Activated CD4-positive, alpha-beta T cell treated with anti-CD3 and anti-CD28 coated beads, Interleukin-2, amount 50 U/mL, for 1 hour (primary cell): ENCODE measurements around the gene COL6A1.

ENCODE experiments used
- DNase-seq: peaks from one replicate; pipeline ENCODE4 v3.0.0-alpha.2; 2020

COL6A1 gene

DNA sequence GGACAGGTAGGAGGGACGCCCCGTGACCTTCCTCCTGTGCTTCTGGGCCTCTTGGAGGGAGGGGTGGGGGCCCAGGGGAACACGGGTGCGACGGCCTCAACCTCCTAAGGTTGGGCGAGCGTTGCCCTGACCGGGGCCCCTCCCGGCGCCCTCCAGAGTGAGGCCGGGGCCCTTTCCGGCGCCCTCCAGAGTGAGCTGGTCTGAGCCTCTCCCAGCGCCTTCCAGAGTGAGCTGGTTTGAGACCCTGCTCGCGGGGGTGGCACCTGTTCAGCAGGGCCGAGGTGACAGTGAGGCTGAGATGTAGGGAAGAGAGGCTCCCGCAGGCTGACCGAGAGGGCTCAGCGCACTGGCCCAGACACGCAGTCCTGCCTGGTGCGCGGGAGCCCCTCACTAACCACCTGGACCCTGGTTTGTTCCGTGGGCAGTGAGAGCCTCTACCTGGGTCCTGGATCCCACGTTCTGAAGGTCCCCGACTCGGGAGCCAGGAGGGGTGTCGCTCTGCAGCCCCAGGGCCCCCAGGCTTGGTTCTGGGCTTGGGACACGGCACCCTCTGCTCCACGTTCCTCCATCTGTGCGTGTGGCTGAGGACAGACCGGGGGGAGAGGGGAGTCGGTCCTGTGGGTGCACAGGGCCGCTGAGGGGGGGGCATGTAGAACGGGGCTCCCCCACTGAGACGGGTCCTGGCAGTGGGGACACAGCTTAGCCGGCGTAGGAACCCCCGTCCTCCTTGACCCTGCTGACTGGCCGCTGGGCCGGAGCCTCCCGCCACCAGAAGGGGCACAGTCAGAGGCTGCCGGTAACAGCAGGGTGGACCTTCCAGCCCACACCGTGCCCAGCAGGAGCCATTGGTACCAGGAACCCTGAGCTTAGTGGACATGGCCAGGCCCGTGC is 1.4 kb downstream of the COL6A1 start:
- no peak for DNase-seq

DNA sequence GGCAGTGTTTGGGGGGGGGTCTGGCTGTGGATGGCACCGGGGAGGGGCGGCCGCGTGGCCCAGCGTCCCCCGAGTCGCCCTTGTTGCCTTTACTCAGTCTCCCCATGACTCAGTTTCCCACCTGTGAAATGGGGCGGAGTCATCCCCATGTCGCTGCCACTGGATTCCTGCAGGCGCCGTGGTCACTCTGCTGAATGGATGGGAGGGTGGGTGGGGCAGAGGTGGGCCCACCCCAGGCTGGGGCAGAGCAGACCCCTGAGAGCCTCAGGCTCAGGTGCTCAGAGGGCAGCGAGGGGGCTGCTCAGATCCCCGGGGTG is 2.0 kb downstream of the COL6A1 start:
- DNase-seq, result no peak

DNA sequence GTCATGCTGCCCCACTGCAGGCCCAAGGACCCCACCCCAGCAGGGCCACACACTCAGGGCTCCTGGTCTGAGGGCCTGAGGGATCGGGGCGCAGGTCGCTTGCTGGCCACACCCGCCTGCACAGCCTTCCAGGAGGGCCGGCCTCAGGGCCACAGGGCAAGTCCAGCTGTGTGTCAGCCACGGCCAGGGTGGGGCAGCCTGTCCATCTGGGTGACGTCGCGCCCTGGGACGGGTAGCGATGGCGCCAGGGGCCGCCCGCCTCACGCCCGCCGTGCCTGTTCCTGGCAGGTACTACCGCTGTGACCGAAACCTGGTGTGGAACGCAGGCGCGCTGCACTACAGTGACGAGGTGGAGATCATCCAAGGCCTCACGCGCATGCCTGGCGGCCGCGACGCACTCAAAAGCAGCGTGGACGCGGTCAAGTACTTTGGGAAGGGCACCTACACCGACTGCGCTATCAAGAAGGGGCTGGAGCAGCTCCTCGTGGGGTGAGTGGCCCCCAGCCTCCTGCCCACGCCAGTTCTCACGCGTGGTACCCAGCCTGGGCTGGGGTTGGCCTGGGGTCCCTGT is 2.5 kb downstream of the COL6A1 start:
- no peak for DNase-seq

DNA sequence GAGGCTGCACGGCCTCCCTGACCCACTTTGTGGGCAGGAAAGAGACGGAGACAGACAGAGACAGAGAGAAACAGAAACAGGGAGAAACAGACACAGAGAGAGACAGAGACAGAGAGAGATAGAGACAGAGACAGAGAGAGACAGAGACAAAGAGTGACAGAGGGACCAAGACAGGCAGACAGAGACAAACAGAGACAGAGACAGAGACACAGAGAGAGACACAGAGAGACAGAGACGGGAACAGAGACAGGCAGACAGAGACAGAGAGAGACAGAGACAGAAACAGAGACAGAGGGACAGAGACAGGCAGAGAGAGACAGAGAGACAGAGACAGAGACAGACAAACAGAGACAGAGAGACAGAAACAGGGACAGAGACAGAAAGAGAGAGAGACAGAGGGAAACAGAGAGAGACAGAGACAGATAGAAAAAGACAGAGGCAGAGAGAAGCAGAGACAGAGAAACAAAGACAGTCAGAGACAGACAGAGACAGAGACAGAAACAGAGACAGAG is 3.1 kb downstream of the COL6A1 start:
- no peak for DNase-seq

DNA sequence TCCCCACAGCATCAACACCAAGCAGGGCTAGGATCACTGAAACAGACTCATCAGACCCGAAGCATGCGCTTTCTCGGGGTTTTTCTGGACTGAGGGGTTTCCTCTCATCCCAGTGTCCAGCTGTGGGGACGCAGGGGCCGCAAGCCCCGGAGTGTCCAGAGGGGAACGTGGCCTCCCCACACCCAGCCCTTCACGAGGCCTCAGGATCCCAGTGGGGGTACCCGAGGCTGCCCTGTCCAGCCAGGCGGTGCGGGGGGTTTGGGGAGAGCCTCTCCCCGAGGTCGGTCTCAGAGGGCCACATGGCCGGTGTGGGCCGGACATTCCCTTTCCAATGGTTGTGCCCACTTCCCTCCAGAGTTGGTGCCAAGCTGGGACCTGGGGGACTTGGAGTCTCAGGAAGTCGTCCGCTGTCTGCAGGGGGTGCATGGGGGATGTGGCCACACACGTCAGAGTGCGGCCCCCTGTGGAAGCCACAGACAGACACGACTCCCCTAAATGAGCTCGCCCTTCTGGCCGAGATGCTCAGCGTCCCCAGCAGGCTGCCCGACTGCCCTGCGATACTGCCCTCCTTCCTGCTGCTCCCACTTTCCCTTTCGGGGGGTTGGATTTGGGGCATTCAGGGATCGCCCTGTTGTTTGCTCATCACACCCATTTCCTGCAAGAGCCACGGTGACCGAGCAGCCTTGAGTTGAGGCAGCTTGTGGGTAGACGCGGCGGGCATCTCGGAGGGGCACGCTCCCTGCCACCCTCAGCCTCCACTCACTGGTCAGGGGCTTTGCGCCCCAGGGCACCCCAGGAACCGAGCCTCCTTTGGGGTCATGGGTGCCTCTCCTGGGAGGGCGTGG is 4.1 kb downstream of the COL6A1 start:
- no peak for DNase-seq

DNA sequence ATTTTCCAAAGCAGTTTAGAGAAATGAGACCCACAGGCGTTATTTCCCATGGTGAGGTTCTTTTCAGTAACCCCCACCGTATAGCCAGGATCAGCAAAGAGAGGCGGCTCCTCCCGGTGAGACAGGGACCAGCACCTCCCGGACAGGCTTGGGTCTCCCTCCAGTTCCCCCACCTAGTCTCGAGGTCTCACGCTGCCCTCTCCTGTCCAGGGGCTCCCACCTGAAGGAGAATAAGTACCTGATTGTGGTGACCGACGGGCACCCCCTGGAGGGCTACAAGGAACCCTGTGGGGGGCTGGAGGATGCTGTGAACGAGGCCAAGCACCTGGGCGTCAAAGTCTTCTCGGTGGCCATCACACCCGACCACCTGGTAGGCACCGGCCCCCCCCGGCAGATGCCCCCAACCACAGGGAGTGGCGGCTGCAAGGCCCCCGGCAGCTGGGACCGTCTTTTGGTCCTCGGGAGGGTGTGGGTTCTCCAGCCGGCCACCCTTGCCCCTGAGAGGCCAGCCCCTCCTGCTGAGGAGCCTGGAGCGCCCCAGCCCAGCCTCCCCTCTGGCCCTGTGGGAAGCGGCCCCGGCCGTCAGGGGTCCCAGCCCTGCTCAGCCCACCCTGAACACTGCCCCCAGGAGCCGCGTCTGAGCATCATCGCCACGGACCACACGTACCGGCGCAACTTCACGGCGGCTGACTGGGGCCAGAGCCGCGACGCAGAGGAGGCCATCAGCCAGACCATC is 4.9 kb downstream of the COL6A1 start:
- DNase-seq, result no peak

DNA sequence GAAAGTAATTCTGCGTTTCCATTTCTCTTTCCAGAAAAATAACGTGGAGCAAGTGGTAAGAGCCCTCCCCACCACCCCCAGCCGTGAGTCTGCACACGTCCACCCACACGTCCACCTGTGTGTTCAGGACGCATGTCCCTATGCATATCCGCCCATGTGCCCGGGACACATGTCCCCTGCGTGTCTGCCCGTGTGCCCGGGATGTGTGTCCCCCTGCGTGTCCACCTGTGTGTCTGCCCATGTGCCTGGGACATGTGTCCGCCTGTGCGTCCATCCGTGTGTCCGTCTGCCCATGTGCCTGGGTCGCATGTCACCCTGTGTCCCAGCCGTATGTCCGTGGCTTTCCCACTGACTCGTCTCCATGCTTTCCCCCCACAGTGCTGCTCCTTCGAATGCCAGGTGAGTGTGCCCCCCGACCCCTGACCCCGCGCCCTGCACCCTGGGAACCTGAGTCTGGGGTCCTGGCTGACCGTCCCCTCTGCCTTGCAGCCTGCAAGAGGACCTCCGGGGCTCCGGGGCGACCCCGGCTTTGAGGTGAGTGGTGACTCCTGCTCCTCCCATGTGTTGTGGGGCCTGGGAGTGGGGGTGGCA is 5.6 kb downstream of the COL6A1 start:
- DNase-seq, result no peak

DNA sequence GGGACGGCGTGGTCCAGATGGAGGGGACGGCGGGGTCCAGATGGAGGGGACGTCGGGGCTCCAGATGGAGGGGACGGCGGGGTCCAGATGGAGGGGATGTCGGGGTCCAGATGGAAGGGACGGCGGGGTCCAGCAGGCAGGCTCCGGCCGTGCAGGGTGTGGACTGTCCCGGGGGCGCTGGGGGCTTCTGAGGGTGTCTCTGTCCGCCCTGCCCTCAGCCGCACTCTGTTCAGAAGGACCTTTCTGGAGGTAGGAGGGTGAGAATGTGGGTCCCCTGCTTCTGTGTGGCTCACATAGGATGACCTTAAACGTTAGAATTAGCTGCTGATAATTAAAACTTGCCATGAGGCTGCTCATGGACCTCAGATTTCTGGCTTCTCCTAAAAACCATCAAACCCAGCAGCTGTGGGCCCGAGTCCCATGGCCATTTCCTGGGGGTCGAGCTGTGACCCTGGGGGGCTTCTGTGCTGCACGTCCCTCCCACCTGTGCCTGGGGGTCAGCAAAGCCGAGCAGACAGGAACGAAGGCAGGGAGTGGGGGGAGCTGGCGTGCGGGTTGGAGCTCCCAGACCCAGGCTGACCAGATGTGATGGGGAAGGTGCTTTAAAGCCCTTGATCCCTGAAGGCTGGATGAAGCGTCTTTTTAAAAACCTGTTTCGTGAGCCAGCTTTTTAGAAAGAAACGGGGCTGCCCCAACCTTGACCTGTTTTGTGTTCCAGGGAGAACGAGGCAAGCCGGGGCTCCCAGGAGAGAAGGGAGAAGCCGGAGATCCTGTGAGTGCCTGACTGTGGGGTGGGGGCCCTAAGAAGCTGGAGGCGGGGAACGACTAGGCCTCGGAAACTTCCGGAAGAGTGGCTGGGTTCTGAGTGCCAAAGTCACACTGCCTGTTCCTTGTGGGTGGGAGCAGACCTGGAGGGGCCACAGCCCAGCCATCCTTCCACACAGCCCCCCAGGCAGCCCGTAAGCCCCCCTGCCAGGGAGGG is 7.1 kb downstream of the COL6A1 start:
- no peak for DNase-seq

DNA sequence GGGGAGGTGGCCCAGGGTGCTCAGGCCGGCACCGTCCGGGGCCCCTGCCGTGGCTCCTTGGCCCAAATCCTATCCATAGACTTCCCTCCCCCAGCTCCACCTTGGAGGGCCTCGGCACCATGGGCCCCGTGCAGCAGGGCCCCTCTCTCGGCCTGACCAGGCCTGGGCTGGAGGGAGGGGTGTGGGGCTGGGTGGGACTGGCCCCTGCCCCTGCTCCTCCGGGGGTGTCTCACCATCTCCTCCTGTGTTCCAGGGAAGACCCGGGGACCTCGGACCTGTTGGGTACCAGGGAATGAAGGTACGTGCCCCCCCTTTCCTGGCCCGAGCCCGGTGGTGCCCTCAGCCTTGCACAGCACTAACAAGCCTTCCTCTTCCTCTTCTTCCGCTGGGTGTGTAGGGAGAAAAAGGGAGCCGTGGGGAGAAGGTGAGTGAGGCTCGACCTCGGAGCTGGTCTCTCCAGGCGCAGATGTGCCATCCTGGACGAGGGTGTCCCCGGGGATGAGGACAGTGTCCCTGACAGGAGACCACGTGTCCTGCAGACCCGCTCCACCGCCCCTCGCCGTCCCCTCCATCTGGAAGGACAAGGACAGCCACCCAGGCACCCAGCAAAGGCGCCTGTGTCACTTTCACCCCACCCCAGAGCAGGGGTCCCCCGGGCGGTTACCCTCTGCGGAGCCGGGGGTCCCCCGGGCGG is 7.9 kb downstream of the COL6A1 start:
- DNase-seq, result no peak

DNA sequence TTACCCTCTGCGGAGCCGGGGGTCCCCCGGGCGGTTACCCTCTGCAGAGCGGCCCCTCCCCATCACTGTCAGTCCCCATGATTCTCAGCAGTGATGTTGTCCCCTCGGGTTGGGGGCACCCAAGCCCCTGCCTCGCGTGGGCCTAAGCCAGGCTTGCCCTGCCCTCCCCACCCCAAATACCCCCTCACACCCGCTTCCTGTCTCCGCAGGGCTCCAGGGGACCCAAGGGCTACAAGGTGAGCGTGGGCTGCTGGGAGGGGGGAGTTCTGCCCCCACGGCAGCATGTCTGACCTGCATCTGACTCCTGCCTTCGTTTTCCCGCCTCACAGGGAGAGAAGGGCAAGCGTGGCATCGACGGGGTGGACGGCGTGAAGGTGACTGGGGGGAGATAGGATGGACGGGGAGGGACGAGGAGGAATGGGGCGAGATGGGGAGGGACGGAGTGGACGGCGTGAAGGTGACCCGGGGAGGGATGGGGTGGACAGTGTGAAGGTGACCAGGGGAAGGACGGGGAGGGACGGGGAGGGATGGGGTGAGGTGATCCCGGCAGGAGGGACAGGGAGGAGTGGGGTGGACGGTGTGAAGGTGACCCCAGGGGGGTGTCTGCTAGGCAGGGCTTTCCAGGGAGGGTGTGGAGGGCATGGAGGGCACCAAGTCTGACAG is 8.6 kb downstream of the COL6A1 start:
- no peak for DNase-seq

DNA sequence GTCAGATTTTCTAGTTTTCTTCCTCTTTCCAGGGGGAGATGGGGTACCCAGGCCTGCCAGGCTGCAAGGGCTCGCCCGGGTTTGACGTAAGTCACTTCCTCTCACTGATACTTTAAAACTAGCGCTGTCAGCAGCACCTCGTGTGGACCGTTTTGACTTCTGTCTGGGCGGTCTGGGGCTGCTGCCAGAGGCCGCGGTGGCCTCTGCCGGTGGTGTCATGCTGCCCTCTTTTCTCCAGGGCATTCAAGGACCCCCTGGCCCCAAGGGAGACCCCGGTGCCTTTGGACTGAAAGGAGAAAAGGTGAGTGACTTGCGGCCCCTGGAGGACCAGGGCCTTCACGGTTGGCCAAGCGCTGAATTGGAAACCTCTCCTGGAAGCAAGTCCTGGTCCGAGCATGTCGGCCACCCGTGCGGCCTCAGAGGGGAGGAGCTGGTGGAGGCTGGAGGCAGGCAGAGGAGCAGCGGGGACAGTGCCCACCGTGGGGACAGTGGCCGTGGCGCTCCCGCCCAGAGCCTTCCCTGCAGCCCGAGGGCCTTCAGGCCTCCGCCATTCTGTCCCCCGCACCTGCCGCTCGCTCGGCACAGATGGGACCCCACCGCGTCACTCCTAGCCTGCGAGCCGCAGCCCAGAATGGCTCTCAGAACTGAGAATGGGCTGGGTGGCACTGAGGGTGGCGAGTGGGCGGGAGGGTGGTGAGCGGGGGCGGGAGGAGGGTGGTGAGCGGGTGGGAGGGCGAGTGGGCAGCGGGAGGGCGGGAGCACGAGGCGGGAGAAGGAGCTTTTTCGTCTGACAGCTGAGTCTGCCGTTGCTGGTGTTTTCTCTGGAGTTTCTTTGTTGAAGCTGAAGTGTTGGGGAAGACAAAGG is 9.4 kb downstream of the COL6A1 start:
- no peak for DNase-seq

DNA sequence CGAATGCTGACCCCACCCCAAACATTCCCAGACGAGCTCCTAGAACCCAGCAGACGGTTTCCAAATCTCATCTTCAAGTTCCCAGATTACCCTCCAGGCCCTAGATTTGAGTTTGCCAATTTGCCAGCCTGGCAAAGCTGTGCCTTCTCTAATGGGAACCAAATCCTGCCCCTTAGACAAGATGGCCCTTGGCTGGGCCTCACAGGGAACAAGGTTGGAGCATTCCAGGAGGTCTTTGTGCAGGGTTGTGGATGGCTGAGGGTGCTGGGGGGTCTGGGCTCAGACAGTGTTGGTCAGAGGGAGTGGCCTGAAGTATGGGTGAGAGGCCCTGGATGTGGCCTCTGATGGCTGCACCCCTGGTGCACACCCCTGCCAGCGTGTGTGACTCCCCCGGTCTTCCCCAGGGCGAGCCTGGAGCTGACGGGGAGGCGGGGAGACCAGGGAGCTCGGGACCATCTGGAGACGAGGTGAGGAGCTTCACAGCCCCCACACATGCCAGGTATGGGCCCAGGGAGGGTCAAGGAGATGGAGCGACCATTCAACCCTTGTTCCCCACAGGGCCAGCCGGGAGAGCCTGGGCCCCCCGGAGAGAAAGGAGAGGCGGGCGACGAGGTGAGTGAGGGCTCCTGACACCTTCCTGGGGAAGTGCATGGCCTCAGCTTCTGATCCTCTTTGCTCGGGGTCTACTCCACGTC is 10.2 kb downstream of the COL6A1 start:
- no peak for DNase-seq

DNA sequence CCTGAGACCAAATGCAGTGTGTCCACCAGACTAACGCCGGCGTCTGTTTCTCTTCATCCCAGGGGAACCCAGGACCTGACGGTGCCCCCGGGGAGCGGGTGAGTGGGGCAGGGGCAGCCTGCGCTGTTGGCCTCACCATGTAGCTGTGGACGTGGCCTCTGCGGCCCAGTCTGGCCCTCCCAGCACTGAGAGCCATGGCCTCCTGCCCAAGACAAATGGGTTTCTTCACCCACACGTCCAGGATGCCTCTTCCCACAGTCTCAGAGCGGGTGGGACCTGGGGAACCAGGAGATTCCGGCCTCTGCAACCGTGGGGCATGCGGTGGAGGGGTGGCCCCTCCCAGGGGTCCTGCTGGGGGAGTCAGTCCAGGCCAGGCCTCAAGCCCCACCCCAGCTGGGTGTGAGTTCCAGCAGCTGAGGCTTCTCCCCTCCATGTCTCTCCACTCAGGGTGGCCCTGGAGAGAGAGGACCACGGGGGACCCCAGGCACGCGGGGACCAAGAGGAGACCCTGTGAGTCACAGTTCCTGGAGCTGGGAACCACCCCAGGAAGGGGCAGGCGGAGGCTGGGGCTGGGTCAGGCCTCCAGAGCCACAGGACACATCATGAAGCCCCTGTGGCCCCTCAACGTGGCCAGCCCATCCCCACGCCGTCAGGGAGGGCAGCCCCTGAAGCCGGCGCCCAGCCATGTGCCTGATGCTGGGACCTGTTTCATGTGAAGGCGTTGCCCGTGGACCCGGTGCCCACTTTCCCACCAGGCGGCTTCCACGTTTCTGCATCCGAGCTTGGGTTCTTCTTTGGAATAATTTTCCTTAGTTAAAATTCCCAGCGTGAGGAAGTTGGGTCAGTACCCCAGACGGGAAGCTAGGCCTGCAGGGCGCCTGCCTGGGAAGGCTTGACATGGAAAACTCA is 11.0 kb downstream of the COL6A1 start:
- no peak for DNase-seq

DNA sequence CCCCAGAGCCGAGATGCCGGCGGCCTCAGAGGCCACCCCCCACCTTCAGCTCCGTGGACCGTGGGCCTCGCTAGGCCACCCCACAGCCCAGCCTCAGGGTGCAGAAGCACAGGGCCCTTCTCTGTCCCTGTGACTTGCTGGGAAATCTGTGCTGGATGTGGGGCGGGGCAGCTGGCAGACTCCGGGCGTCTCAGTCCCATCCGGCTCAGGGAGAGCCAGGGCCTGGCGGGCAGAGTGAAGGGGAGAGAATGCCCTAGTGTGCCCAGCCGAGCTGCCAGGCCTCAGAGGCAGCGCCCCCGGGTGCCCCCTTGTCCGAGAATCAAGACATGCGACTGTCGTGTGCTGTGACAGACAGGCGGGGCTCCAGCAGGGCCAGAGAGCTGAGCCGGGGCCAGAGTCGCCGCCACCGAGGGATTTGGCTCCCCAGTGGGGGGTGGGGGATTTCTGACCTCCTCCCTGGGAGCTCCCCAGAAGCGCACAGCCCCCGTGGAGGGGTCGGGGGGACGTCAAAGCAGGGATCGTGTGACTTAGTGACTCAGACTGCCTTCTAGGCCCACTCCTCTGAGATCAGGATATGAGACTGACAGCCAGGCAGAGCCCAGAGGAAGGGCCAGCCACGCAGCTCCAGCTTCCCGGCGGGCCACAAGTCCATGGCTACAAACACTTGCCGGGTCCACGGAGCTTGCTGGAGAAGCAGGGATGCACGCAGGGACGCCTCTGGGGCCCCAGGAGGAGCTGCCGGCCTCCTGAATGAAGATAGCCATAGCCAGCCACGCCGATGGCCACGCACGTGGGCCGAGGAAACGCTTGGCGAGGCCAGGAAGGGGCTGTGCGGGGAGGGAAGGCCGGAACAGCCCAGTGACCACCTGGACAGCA is 11.9 kb downstream of the COL6A1 start:
- no peak for DNase-seq

DNA sequence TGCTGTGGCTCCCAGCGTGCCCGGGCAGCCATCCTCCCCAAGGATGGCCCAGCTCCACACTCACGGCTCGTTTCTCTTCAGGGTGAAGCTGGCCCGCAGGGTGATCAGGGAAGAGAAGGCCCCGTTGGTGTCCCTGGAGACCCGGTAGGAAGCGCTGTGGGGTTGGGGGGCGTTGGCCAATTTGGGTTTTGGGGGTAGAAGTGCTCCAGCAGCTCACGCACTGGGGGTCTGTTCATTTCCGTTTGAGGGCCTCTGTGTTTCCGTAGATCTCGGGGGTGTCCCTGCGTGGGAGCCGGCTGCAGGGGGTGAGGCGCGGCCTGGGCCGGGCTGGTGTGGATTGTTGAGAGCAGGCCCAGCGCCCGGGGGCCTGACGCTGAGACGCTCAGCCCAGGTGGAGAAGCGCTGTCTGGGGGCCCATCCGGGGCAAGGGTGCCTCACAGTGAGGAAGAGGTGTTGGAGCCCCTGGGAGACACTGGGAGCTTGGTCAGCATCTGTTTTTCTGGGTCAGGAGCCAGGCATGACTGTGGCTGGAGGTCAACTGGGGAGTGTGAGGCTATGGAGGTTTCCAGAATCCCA is 12.6 kb downstream of the COL6A1 start:
- no peak for DNase-seq
